Glomerular endothelial cell (primary cell): ENCODE data around the gene SHF. TPM values are rescaled to one million over a fixed set of nuclear protein-coding genes. Genes with fewer than 3 reads are reported as not detected.

Experiments
- DNase-seq: peaks from one replicate; pipeline ENCODE4 v3.0.0-alpha.2; 2011; ENCODE audit warnings: low read depth, low spot score; ENCODE audit errors: extremely low read depth
- total RNA-seq: library from RNA; depleted of rRNA; stranded (reverse); fragments of >200 nt; gene quantifications from 2 replicates; pipeline ENCODE4 v1.2.3, GENCODE V29; 2015

The SHF gene
- total RNA-seq, 1 donor from 2014 or later: 1.9 TPM

- no peak for DNase-seq
Measured at GRCh38 chr15:45174069-45174468, 13.7 kb downstream of the SHF start.

- DNase-seq: no peak
Measured at GRCh38 chr15:45171912-45172311, 15.9 kb downstream of the SHF start.

- DNase-seq: no peak
Measured at GRCh38 chr15:45169608-45170480, 17.9 kb downstream of the SHF start.

- no peak for DNase-seq
Measured at GRCh38 chr15:45168751-45169551, 18.8 kb downstream of the SHF start.

- DNase-seq: no peak
Measured at GRCh38 chr15:45168286-45168685, 19.5 kb downstream of the SHF start.

- DNase-seq: no peak
Measured at GRCh38 chr15:45167631-45168205, 20.0 kb downstream of the SHF start.

- DNase-seq: peak; percentile 29
Measured at GRCh38 chr15:45166834-45167630, 20.7 kb downstream of the SHF start.

GRCh38 chr15:45165536-45165935, 22.2 kb downstream of the SHF start:
- DNase-seq: no peak

- DNase-seq: no peak
Measured at GRCh38 chr15:45164914-45165313, 22.9 kb downstream of the SHF start.

- no peak for DNase-seq
Measured at GRCh38 chr15:45163508-45163856, 24.3 kb downstream of the SHF start.

GRCh38 chr15:45162771-45163507, 24.8 kb downstream of the SHF start:
- DNase-seq: peak; percentile 37

- no peak for DNase-seq
Measured at GRCh38 chr15:45161666-45162065, 26.1 kb downstream of the SHF start.

- no peak for DNase-seq
Measured at GRCh38 chr15:45157974-45158373, 29.8 kb downstream of the SHF start.

GRCh38 chr15:45156744-45157455, 30.9 kb downstream of the SHF start:
- no peak for DNase-seq

- DNase-seq: no peak
Measured at GRCh38 chr15:45155739-45156138, 32.0 kb downstream of the SHF start.

- no peak for DNase-seq
Measured at GRCh38 chr15:45151998-45152828, 35.6 kb downstream of the SHF start.

- DNase-seq: no peak
Measured at GRCh38 chr15:45150997-45151396, 36.8 kb downstream of the SHF start.

GRCh38 chr15:45150481-45150880, 37.3 kb downstream of the SHF start:
- no peak for DNase-seq

- DNase-seq: no peak
Measured at GRCh38 chr15:45149060-45149459, 38.7 kb downstream of the SHF start.
